ENCODE measurements around the gene ERCC6L.

GRCh38 chrX:72247206-72247942 is 8.5 kb upstream of the ERCC6L start:
- no peak for TF ChIP-seq CTCF (IDR thresholded peaks at IDR 0.05)
- no peak for TF ChIP-seq ZFX (IDR thresholded peaks at IDR 0.05; ENCODE audit: borderline replicate concordance)

Measured in 22Rv1 (cell line).